HEK293T (cell line): ENCODE results near the gene YBEY.

Experiments used
- LEF1 ChIP-seq: fragments of 450-650 bp; IDR thresholded peaks from 2 replicates; pipeline ENCODE4 v1.6.1; 2017; ENCODE audit warnings: mild to moderate bottlenecking, borderline replicate concordance
- SP1 ChIP-seq: fragments of 450-650 bp; IDR thresholded peaks from 2 replicates; pipeline ENCODE4 v1.6.1; 2017
- SUZ12 ChIP-seq: fragments of 450-650 bp; IDR thresholded peaks from 2 replicates; pipeline ENCODE4 v1.6.1; 2016; ENCODE audit warnings: mild to moderate bottlenecking

DNA sequence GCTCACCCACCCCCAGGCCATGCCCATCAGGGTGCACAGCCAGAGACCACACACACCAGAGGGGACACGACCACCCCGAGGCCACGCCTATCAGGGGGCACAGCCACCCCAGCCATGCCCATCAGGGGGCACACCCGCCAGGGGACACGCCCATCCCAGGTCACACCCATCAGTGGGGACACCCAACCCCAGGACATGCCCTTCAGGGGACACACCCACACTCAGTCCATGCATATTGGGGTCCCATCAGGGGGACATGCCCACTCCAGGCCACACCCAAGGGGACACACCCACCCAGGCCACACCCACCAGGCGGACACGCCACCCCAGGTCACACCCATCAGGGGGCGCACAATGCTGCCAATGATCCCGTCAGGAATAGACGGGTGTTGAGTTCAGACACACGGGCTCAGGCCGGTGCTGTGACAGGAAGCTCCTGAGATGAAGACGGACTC is 21.4 kb upstream of the YBEY start:
- TF ChIP-seq SUZ12: no peak
- TF ChIP-seq SP1: no peak
- TF ChIP-seq LEF1: no peak
